SU-DHL-6 (cell line): ENCODE data around the gene ARL10.

Experiments
- EZH2phosphoT487 ChIP-seq: fragments of 200-600 bp; sonication (generic), shearing (Covaris generic); conservative IDR thresholded peaks from 2 replicates; pipeline ENCODE4 v1.6.1; 2018; ENCODE audit warnings: mild to moderate bottlenecking, antibody characterized with exemption, low read length, moderate library complexity, mixed read lengths
- TF ChIP-seq, protein P1 (sequence below): fragments of 200-600 bp; sonication (generic); IDR thresholded peaks from one replicate; pipeline ENCODE4 v1.5.1; 2017; ENCODE audit warnings: antibody characterized with exemption, mild to moderate bottlenecking, low read length, moderate library complexity; ENCODE audit not compliant: insufficient read depth, poor library complexity, severe bottlenecking

DNA sequence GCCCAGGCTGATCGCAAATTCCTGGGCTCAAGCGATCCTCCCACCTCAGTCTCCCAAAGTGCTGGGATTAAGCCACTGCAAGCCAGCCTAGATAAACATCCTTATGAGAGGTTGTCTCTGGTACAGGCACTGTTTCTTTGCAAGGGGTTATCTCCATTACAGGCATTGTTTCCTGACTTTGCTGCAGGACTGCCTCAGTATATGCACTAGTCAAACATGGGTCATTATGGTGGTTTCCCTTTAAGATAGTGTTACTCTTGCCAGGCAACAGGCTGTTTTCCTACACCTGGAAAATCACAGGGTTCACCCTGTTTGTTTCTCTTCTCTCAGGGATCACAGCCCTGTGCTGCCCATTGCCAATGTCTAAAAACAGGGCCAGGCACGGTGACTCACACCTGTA is 58.9 kb downstream of the ARL10 start:
- no peak for TF ChIP-seq EZH2phosphoT487
- TF ChIP-seq, protein P1, sequence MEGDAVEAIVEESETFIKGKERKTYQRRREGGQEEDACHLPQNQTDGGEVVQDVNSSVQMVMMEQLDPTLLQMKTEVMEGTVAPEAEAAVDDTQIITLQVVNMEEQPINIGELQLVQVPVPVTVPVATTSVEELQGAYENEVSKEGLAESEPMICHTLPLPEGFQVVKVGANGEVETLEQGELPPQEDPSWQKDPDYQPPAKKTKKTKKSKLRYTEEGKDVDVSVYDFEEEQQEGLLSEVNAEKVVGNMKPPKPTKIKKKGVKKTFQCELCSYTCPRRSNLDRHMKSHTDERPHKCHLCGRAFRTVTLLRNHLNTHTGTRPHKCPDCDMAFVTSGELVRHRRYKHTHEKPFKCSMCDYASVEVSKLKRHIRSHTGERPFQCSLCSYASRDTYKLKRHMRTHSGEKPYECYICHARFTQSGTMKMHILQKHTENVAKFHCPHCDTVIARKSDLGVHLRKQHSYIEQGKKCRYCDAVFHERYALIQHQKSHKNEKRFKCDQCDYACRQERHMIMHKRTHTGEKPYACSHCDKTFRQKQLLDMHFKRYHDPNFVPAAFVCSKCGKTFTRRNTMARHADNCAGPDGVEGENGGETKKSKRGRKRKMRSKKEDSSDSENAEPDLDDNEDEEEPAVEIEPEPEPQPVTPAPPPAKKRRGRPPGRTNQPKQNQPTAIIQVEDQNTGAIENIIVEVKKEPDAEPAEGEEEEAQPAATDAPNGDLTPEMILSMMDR, result no peak
